Activated CD8-positive, alpha-beta memory T cell treated with anti-CD3 and anti-CD28 coated beads for 1 hour (primary cell): ENCODE measurements around the gene ADAMTS17.

ENCODE experiments used
- DNase-seq, 2 donors: peaks; one replicate each; pipeline ENCODE4 v3.0.0-alpha.2; 2020; ENCODE audit warnings: low read depth in 1 of 2; ENCODE audit errors: extremely low read depth in 1 of 2

The ADAMTS17 gene

DNA sequence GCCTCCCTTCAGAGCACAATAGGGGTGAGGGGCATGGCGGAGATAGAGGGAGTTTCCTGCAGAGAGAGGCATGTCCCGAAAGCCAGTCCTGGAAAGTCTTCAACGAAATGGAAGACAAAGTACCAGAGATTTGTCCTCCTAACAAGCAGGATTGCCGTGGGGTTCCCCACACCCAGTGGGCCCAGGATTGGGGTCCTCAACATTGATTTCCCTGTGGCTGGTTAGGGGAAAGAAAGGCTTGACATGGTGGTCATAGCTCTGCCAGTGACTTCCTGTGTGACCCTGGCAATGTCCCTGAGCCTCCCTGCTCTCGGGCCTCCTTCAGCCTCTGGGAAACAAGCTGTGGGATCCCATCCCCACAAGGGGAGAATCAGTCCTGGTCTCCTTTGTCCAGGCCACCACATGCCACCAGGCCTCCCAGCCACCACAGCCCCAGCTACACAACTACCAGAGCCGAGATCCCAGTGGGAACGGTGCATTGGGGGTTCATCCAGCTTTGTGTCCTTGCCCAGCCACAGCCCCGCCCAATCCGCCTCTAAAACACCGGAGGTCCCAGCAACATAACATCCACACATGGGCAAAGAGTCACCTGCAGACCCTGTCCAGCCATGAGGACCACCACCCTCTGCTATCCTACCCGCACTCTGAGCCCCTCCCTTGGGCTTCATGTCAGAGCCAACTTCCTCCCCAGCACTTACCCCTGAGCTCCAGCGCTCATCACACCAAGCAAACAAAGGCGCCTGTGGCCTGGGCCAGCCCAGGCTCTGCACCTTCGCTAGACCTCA is 63.0 kb downstream of the ADAMTS17 start:
- no peak for DNase-seq

GRCh38 chr15:100277087-100277855 is 64.5 kb downstream of the ADAMTS17 start:
- no peak for DNase-seq

- no peak for DNase-seq
Measured at GRCh38 chr15:100276506-100276905, 65.3 kb downstream of the ADAMTS17 start.

- no peak for DNase-seq
Measured at GRCh38 chr15:100275641-100276040, 66.1 kb downstream of the ADAMTS17 start.

- DNase-seq = no peak
Measured at GRCh38 chr15:100269831-100270230, 71.9 kb downstream of the ADAMTS17 start.

DNA sequence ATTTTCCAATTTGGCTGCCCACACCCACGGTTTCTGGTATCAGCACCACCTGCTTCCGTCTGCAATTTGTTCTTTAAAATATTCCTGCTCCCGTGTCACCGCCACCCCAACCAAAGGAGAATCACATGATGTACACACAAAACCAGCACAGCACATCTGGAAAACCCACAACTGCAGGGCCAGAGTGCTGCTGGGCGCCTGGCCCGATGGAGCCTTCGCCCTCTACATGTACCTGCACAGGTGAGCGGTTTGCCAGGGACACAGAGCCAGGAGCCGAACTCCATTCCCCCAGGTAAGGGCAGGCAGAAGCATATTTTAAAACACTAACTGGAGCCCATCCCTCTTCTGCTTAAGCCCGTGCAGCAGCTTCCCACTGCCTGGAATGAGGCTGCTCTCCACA is 75.6 kb downstream of the ADAMTS17 start:
- no peak for DNase-seq

GRCh38 chr15:100265641-100266035 is 76.1 kb downstream of the ADAMTS17 start:
- DNase-seq = no peak

DNA sequence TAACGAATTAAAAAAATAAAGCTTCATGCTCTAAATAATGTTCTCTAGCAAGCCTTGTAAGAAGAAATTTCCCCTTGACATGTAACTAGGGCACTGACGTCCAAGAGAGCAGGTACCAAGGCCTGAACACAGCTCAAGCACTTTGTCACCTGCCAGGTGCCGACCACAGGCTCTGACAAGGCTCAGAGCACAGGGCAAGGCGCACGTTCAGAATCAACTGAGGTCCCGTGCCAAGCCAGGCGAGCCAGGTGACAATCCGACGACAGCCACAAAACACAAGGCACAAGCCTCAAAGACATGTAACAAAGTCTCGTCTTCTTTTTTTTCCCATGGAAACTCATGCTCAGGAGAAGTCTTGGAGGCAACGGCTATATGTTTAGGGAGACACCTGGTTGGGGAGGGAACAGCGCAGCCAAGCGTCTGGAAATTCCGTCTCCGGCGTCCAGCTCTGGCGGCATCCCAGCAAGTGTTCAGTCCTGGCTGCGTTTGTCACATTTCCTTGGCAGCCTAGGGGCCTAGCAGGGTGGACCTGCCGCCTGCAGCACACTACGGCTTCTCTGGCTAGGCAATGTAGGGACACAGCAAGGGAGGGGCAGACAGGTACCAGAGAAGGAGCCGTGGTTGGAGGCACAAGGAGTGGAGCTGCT is 76.7 kb downstream of the ADAMTS17 start:
- no peak for DNase-seq

DNA sequence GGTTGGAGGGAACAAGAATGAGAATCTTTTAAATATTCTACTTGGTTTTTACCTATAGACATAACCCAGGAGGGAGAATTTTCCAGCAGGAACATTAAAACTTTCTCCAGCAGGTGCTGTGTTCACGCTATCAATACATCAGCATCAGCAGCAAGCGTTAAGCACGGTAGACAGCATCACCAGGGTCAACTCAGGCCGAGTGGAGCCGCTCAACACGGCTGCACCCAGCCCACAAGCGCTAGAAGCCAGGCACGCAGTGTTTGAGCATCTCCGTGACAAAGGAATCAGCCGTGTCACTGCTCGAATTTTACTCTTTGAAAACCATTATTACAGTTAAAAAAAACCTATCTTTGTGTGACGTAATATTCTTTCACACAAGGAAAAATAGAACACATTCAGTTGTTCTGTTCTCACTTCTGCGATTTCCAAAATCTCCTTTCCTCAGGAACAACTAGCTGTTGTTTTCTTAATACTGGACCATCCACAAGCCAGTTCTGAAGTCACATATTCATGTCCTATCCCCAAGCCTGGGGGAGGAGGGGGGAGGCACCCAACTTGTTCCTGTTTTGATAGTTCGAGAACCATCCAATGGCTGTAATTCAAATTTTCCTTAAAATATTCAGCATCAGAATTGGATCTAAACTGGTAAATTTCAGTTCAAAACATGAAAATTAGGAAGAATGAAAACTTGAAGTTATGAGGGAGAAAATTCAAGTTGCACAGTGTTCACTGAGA is 77.9 kb downstream of the ADAMTS17 start:
- no peak for DNase-seq

- DNase-seq = no peak
Measured at GRCh38 chr15:100263031-100263430, 78.7 kb downstream of the ADAMTS17 start.

DNA sequence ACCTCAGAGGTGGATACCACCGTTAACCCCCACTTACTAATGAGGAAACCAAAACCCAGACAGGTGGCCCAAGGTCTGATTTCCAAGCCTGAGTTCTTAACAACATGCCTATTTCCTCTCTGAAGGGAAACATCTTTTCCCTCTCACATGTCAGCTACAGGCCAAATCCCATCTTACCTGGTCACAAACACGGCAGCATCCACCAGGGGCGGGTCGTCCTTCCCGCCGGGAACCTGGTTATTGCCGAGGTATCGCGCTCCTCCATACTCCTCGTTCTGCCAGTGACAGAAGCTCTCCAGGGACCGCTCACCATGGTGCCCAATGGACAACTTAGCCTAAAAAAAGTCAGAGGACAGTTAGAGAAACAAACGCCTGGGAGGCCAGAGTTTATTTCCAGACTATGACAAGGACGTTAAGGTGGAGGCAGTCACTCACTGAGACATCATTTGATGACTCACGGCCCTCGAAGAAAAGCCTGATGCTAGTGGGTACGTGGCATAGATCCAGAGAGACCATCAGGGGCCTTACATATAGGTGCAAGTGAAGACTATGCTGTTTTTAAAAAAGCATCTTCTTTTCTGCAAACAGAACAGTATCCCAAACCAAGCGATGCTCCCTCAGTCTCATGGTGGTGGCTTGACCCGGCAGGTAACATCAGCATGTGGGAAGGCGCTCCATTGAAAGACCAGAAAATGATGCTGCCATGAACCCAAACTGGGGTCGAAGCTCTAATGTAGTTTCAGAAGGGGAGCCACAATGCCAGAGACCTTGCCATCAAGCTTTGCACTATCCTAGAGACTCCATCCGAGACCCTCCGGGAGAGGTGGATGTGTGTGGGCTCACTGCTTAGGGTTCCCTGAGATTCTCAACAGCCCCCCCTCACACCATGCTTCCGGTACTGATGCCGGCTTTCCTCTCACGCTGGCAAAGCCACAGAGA is 80.2 kb downstream of the ADAMTS17 start:
- DNase-seq = no peak

DNA sequence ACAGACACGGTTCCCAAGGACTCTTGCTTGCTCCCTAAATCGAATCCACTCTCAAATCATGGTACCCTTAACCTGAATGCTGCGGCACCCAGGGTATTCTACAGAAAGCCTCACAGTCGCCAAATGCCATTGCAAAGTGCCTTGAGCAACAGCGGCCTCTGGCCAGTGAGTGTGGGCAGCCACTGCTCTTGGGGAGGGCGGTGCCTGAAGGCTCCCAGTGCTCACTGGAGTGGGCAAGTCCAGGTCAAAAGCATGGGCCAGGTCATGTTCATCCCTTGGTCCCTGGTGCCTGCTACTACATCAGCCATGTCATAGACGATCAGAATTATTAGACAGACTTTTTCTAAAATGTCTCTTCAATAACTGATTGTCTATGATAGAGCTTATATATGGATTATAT is 82.5 kb downstream of the ADAMTS17 start:
- DNase-seq = no peak

GRCh38 chr15:100256970-100257650 is 84.7 kb downstream of the ADAMTS17 start:
- DNase-seq = no peak

GRCh38 chr15:100256101-100256969 is 85.4 kb downstream of the ADAMTS17 start:
- no peak for DNase-seq

DNA sequence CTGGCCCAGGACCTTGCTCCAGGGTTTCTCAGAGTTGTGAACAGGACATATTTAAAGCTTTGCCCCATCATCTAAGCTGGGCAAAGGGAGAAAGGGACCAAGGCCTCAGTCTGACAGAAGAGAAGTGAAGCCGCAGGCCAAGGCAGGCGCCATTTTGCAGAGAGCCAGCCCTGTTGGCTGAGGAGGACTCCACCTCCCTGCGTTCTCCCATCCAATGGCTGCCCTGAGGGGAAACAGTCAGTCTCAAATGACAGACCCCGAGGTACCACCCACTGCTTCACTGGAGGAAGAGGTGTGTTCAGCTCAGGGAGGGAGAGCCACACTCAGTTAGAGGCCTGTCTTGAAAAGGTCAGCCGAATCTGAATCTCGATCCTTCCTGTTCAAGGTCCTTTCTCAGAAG is 86.1 kb downstream of the ADAMTS17 start:
- no peak for DNase-seq

DNA sequence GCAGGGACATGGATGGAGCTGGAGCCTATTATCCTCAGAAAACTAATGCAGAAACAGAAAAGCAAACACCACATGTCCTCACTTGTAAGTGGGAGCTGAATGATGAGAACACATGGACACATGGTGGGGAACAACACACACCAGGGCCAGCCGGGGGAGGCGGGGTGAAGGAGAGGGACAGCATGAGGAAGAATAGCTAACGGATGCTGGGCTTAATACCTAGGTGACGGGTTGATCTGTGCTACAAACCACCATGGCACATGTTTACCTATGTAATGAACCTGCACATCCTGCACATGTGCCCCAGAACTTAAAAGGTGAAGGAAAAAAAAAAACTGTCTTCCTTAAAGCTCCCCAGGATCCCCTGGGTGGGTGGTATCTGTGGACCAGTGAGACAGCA is 87.1 kb downstream of the ADAMTS17 start:
- DNase-seq = no peak

DNA sequence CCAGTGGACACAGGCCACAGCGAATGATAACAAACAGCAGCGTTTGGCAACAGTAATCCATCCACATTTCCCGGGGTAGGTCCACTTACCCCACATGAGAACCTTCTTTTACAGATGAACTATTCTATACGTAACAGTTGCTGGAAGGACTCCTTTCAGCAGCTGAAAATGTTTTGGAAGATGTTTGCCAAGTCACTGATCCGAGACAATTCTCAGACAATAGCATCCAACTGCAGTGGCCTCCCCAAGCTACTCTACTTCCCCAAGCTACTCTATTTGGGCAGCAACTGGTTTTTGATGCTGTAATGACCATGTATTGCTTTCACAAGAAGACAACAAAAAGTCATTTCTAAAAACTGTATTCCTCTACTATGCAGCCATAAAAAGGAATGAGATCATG is 87.5 kb downstream of the ADAMTS17 start:
- DNase-seq = no peak

- no peak for DNase-seq
Measured at GRCh38 chr15:100253640-100254039, 88.1 kb downstream of the ADAMTS17 start.
